Aorta (tissue), 5 donors: ENCODE measurements around the gene SOD2. TPM values are rescaled to one million over a fixed set of nuclear protein-coding genes. Genes with fewer than 3 reads are reported as not detected.
"Not testable (repeated sequence)": the region's sequence is repeated elsewhere in the genome, so short reads cannot be mapped to it uniquely, and the experiment has no call there.

Experiments used
- ATAC-seq: fragments of 200-7000 bp; cut with Tn5 transposase; one replicate; pipeline ENCODE4 v1.9.1; 2022; ENCODE audit warnings: moderate library complexity; ENCODE audit not compliant: low FRiP score
- DNase-seq, 2 donors: peaks; one replicate each; pipeline ENCODE4 v3.0.0-alpha.2; 2020
- H3K27ac ChIP-seq, 2 donors: one replicate each; pipeline ENCODE4 v1.5.1; 2013; ENCODE audit warnings: low read length in 2 of 2, mild to moderate bottlenecking in 2 of 2, moderate library complexity in 2 of 2, control low read depth in 1 of 2, inconsistent platforms in 1 of 2, low read depth in 1 of 2
- H3K27me3 ChIP-seq, 2 donors: one replicate each; pipeline ENCODE4 v1.6.1; 2013; ENCODE audit warnings: control low read depth in 1 of 2, low read length in 1 of 2, mild to moderate bottlenecking in 1 of 2, moderate library complexity in 1 of 2; ENCODE audit not compliant: insufficient read depth in 2 of 2, control insufficient read depth in 1 of 2
- H3K36me3 ChIP-seq, 2 donors: one replicate each; pipeline ENCODE4 v1.6.1; 2013; ENCODE audit warnings: control low read depth in 1 of 2, low read length in 1 of 2, mild to moderate bottlenecking in 1 of 2; ENCODE audit not compliant: insufficient read depth in 2 of 2, control insufficient read depth in 1 of 2
- H3K4me1 ChIP-seq, 2 donors: one replicate each; pipeline ENCODE4 v1.6.1; 2013; ENCODE audit warnings: low read length in 2 of 2, control low read depth in 1 of 2, mild to moderate bottlenecking in 1 of 2, moderate library complexity in 1 of 2; ENCODE audit not compliant: insufficient read depth in 2 of 2, control insufficient read depth in 1 of 2
- H3K4me3 ChIP-seq, 2 donors: one replicate each; pipeline ENCODE4 v1.5.1; 2013; ENCODE audit warnings: low read length in 2 of 2, control low read depth in 1 of 2, mild to moderate bottlenecking in 1 of 2
- H3K9me3 ChIP-seq: one replicate; pipeline ENCODE4 v1.6.1; 2013; ENCODE audit warnings: mild to moderate bottlenecking, low read length; ENCODE audit not compliant: control insufficient read depth
- WGBS, 2 donors: extraction: QIAGEN DNeasy Blood & Tissue Kit; methylation state at CpG; one replicate each; pipeline ENCODE4 v1.1.7; 2013; 5-methylcytosine and 5-hydroxymethylcytosine counted together
- intact Hi-C, 2 donors: fragments of 100-400 bp; cut with DNase I; formaldehyde crosslinking; loops; one replicate each; pipeline versions ENCODE4 v1.14.2 to v1.15.0; 2022
- polyA plus RNA-seq, 2 donors: library from polyadenylated mRNA; stranded (reverse); fragments of 200-250 nt; gene quantifications; one replicate each; pipeline ENCODE4 v1.2.3, GENCODE V29; 2013
- total RNA-seq, 2 donors: library from RNA; stranded (reverse); fragmentation: NEBNext Ultra II Directional; extraction: Animal tissue kit (Norgen Biotek cat#: 25700); gene quantifications; one replicate each; pipeline ENCODE4 v1.2.1, GENCODE V29; 2021
- donor health status: healthy with polysubstance abuse.
- donor health status: Bipolar disorder and iron deficiency.
- donor health status: DM: no; HTN: no; CAD: no.
- donor health status: DM: no; HTN: no; CAD: no.
- donor health status: DM: yes; HTN: yes; CAD: no.

Gene SOD2
- total and polyA plus RNA-seq, 4 donors: 98.1 to 624 (median 298) TPM

- Histone ChIP-seq H3K4me3 (peak overlapping the region; percentile 29 to 96), H3K36me3 (no peaks in the 10 kb centered on the region), H3K27me3 (no peaks in the 10 kb centered on the region), H3K9me3 (no peaks in the 10 kb centered on the region), H3K27ac (peak overlapping the region in 1 of 2 donors; percentile 12), H3K4me1 (no peaks in the 10 kb centered on the region)
- DNase-seq: no peak
- WGBS, 2 donors: 10 to 11% methylated on average over 11 of the region's 11 CpGs
- intact Hi-C loops: loop anchor here (1.0 to 10.0 kb wide), 5 partner anchors 36 to 253 kb away; partner anchors contain the start of genes MRPL18 (in 1 of the 2) and WTAP (in 1 of the 2)
- peak; percentile 56 for ATAC-seq
These were observed 1.7 kb downstream of the SOD2 start for GRCh38 chr6:159691133-159691962.

GRCh38 chr6:159690135-159690534, 2.9 kb downstream of the SOD2 start:
- H3K9me3 ChIP-seq, H3K27me3 ChIP-seq, H3K36me3 ChIP-seq, H3K4me1 ChIP-seq, H3K27ac ChIP-seq, DNase-seq, H3K4me3 ChIP-seq, ATAC-seq: not testable (repeated sequence)
- intact Hi-C loops: loop anchor here (5.0 to 10.0 kb wide), 4 partner anchors 37 to 255 kb away; partner anchors contain the start of gene WTAP (in 1 of the 2)
- 91 to 93% methylated on average over 13 of the region's 13 CpGs for WGBS, 2 donors

GRCh38 chr6:159689001-159689400, 4.0 kb downstream of the SOD2 start:
- 77 to 90% methylated on average over 6 of the region's 6 CpGs for WGBS, 2 donors
- H3K4me1 ChIP-seq: no peaks in the 10 kb centered on the region
- no peaks in the 10 kb centered on the region for H3K9me3 ChIP-seq
- H3K27ac ChIP-seq: no peak overlapping the region
- H3K36me3 ChIP-seq: peaks cover 0 to 3% of the 10 kb centered on the region in 2 donors
- no peak overlapping the region for H3K4me3 ChIP-seq
- intact Hi-C loops: no loop called here
- no peak for DNase-seq
- no peaks in the 10 kb centered on the region for H3K27me3 ChIP-seq
- no peak for ATAC-seq

GRCh38 chr6:159688266-159688905, 4.7 kb downstream of the SOD2 start:
- 72 to 73% methylated on average over 5 of the region's 5 CpGs for WGBS, 2 donors
- H3K27me3 ChIP-seq: no peaks in the 10 kb centered on the region
- DNase-seq (no peak), ATAC-seq (no peak)
- intact Hi-C loops: no loop called here
- H3K36me3 ChIP-seq: peaks cover 0 to 6% of the 10 kb centered on the region in 2 donors
- no peak overlapping the region for H3K4me3 ChIP-seq
- no peak overlapping the region for H3K27ac ChIP-seq
- no peaks in the 10 kb centered on the region for H3K4me1 ChIP-seq
- no peaks in the 10 kb centered on the region for H3K9me3 ChIP-seq

GRCh38 chr6:159687341-159687740, 5.7 kb downstream of the SOD2 start:
- no peaks in the 10 kb centered on the region for H3K27me3 ChIP-seq
- H3K4me1 ChIP-seq: no peaks in the 10 kb centered on the region
- H3K4me3 ChIP-seq: no peak overlapping the region
- peaks cover 0 to 6% of the 10 kb centered on the region in 2 donors for H3K36me3 ChIP-seq
- WGBS, 2 donors: 91 to 92% methylated on average over 9 of the region's 9 CpGs
- H3K27ac ChIP-seq: no peak overlapping the region
- intact Hi-C loops: no loop called here
- no peaks in the 10 kb centered on the region for H3K9me3 ChIP-seq
- DNase-seq: no peak
- no peak for ATAC-seq

- no peak overlapping the region for H3K4me3 ChIP-seq
- H3K27me3 ChIP-seq: no peaks in the 10 kb centered on the region
- H3K9me3 ChIP-seq: no peaks in the 10 kb centered on the region
- WGBS, 2 donors: 80 to 82% methylated on average over 3 of the region's 3 CpGs
- DNase-seq: no peak
- H3K4me1 ChIP-seq: no peaks in the 10 kb centered on the region
- H3K27ac ChIP-seq: no peak overlapping the region
- peaks cover under 1 to 6% of the 10 kb centered on the region in 2 donors for H3K36me3 ChIP-seq
- no peak for ATAC-seq
- intact Hi-C loops: no loop called here
These were observed 6.3 kb downstream of the SOD2 start for GRCh38 chr6:159686703-159687102.

- Histone ChIP-seq H3K4me1 (no peaks in the 10 kb centered on the region), H3K27me3 (no peaks in the 10 kb centered on the region), H3K27ac (no peak overlapping the region), H3K4me3 (no peak overlapping the region), H3K36me3 (peaks cover 2 to 6% of the 10 kb centered on the region in 2 donors), H3K9me3 (no peaks in the 10 kb centered on the region)
- intact Hi-C loops: no loop called here
- ATAC-seq (no peak), DNase-seq (no peak)
- 74 to 80% methylated on average over 5 of the region's 5 CpGs for WGBS, 2 donors
These were observed 7.0 kb downstream of the SOD2 start for GRCh38 chr6:159686040-159686439.

GRCh38 chr6:159684013-159684304, 9.1 kb downstream of the SOD2 start:
- Histone ChIP-seq H3K4me3 (no peak overlapping the region), H3K9me3 (no peaks in the 10 kb centered on the region), H3K27ac (no peak overlapping the region), H3K4me1 (no peaks in the 10 kb centered on the region), H3K27me3 (no peaks in the 10 kb centered on the region), H3K36me3 (peaks cover 2 to 6% of the 10 kb centered on the region in 2 donors)
- intact Hi-C loops: no loop called here
- DNase-seq (no peak), ATAC-seq (no peak)
- WGBS, 2 donors: 93% methylated on average over 1 of the region's 1 CpG

GRCh38 chr6:159682810-159683209, 10.2 kb downstream of the SOD2 start:
- 91 to 96% methylated on average over 1 of the region's 1 CpG for WGBS, 2 donors
- Histone ChIP-seq H3K4me1 (no peaks in the 10 kb centered on the region), H3K4me3 (no peak overlapping the region), H3K27ac (no peak overlapping the region), H3K36me3 (peaks cover 2 to 6% of the 10 kb centered on the region in 2 donors), H3K9me3 (no peaks in the 10 kb centered on the region), H3K27me3 (no peaks in the 10 kb centered on the region)
- ATAC-seq: no peak
- DNase-seq: no peak
- intact Hi-C loops: no loop called here
